WTC11 (cell line): ENCODE measurements around the gene SEZ6L. TPM values are rescaled to one million over a fixed set of nuclear protein-coding genes. Genes with fewer than 3 reads are reported as not detected.

Source experiments
- ATAC-seq: fragments of 200-7000 bp; cut with Tn5 transposase; 2 replicates; pipeline ENCODE4 v1.10.0; 2021; ENCODE audit warnings: mild to moderate bottlenecking, moderate library complexity
- CTCF ChIA-PET: fragments of 300-600 bp; sonication (Branson Sonifier 250); formaldehyde crosslinking; loops from one replicate; lab custom pipeline; 2021; ENCODE audit warnings: antibody characterized with exemption; lab: Charles Lee
- POLR2A ChIA-PET: fragments of 350-600 bp; sonication (Branson Sonifier 250); formaldehyde crosslinking; loops from one replicate; lab custom pipeline; 2021; ENCODE audit warnings: antibody characterized with exemption; lab: Charles Lee
- DNase-seq: peaks from one replicate; pipeline ENCODE4 v3.0.0; 2021; ENCODE audit warnings: low spot score
- H3K27ac Mint-ChIP-seq: 2 replicates; pipeline ENCODE4 v1.8.0; 2021; ENCODE audit warnings: mixed read lengths
- H3K27me3 Mint-ChIP-seq: 2 replicates; pipeline ENCODE4 v1.8.0; 2021; ENCODE audit warnings: low read depth, mild to moderate bottlenecking, moderate library complexity, mixed read lengths
- H3K36me3 Mint-ChIP-seq: 2 replicates; pipeline ENCODE4 v1.8.0; 2021; ENCODE audit warnings: mixed read lengths
- H3K4me1 Mint-ChIP-seq: 2 replicates; pipeline ENCODE4 v1.8.0; 2022; ENCODE audit warnings: mixed read lengths
- H3K4me3 Mint-ChIP-seq: 2 replicates; pipeline ENCODE4 v1.8.0; 2021; ENCODE audit warnings: mild to moderate bottlenecking, moderate library complexity, mixed read lengths
- H3K9me3 Mint-ChIP-seq: 2 replicates; pipeline ENCODE4 v1.8.0; 2021; ENCODE audit warnings: mixed read lengths
- ATF1 ChIP-seq: sonication (generic); formaldehyde crosslinking; IDR thresholded peaks from 2 replicates; pipeline ENCODE4 v1.8.1; 2023; ENCODE audit warnings: mild to moderate bottlenecking, moderate library complexity, missing genetic modification reagents
- CTCF ChIP-seq: fragments of 200-600 bp; IDR thresholded peaks from 2 replicates; pipeline ENCODE4 v1.8.0; 2022; ENCODE audit warnings: antibody characterized with exemption
- E2F1 ChIP-seq: sonication (generic); formaldehyde crosslinking; IDR thresholded peaks from 2 replicates; pipeline ENCODE4 v1.8.0; 2022; ENCODE audit warnings: mild to moderate bottlenecking, missing genetic modification reagents
- EMX1 ChIP-seq: fragments of 250-450 bp; sonication (Bioruptor Pico); IDR thresholded peaks from 2 replicates; pipeline ENCODE4 v1.8.0; 2021; ENCODE audit warnings: mild to moderate bottlenecking
- ESRRA ChIP-seq: sonication (generic); formaldehyde crosslinking; IDR thresholded peaks from 2 replicates; pipeline ENCODE4 v1.8.1; 2022; ENCODE audit warnings: mild to moderate bottlenecking, missing genetic modification reagents, borderline replicate concordance
- HMGXB4 ChIP-seq: sonication (generic); formaldehyde crosslinking; IDR thresholded peaks from 2 replicates; pipeline ENCODE4 v1.8.1; 2023; ENCODE audit warnings: mild to moderate bottlenecking, moderate library complexity, missing genetic modification reagents
- IRF1 ChIP-seq: sonication (generic); formaldehyde crosslinking; IDR thresholded peaks from 2 replicates; pipeline ENCODE4 v1.8.0; 2023; ENCODE audit warnings: missing genetic modification reagents
- IRF2 ChIP-seq: sonication (generic); formaldehyde crosslinking; IDR thresholded peaks from 2 replicates; pipeline ENCODE4 v1.8.0; 2022; ENCODE audit warnings: low read depth, missing genetic modification reagents, borderline replicate concordance
- NR3C1 ChIP-seq: sonication (generic); formaldehyde crosslinking; conservative IDR thresholded peaks from 2 replicates; pipeline ENCODE4 v1.8.1; 2023; ENCODE audit warnings: low read depth, mild to moderate bottlenecking, missing genetic modification reagents
- PRRX2 ChIP-seq: fragments of 250-450 bp; sonication (Bioruptor Pico); IDR thresholded peaks from 2 replicates; pipeline ENCODE4 v1.8.0; 2021; ENCODE audit warnings: mild to moderate bottlenecking
- RORB ChIP-seq: fragments of 250-450 bp; sonication (Bioruptor Pico); IDR thresholded peaks from 2 replicates; pipeline ENCODE4 v1.9.0; 2021; ENCODE audit warnings: mild to moderate bottlenecking
- SMAD3 ChIP-seq: sonication (generic); formaldehyde crosslinking; IDR thresholded peaks from 2 replicates; pipeline ENCODE4 v1.8.0; 2022; ENCODE audit warnings: missing genetic modification reagents, mild to moderate bottlenecking, borderline replicate concordance
- SOX15 ChIP-seq: fragments of 250-450 bp; sonication (Bioruptor Pico); IDR thresholded peaks from 2 replicates; pipeline ENCODE4 v1.9.0; 2021; ENCODE audit warnings: mild to moderate bottlenecking
- TCF7 ChIP-seq: sonication (generic); formaldehyde crosslinking; IDR thresholded peaks from 2 replicates; pipeline ENCODE4 v1.8.0; 2022; ENCODE audit warnings: mild to moderate bottlenecking, low read depth, missing genetic modification reagents, moderate library complexity
- TP53 ChIP-seq: sonication (generic); formaldehyde crosslinking; IDR thresholded peaks from 2 replicates; pipeline ENCODE4 v1.8.1; 2023; ENCODE audit warnings: mild to moderate bottlenecking, missing genetic modification reagents
- ZBTB21 ChIP-seq: sonication (generic); formaldehyde crosslinking; IDR thresholded peaks from 2 replicates; pipeline ENCODE4 v1.8.1; 2023; ENCODE audit warnings: mild to moderate bottlenecking, missing genetic modification reagents, borderline replicate concordance
- ZBTB43 ChIP-seq: sonication (generic); formaldehyde crosslinking; IDR thresholded peaks from 2 replicates; pipeline ENCODE4 v1.8.1; 2023; ENCODE audit warnings: mild to moderate bottlenecking, missing genetic modification reagents
- ZMAT4 ChIP-seq: fragments of 250-450 bp; sonication (Bioruptor Pico); IDR thresholded peaks from 2 replicates; pipeline ENCODE4 v1.9.0; 2021; ENCODE audit warnings: mild to moderate bottlenecking
- ZNF416 ChIP-seq: fragments of 250-450 bp; sonication (Bioruptor Pico); IDR thresholded peaks from 2 replicates; pipeline ENCODE4 v1.9.0; 2021; ENCODE audit warnings: mild to moderate bottlenecking, inconsistent platforms
- ZNF671 ChIP-seq: fragments of 250-450 bp; sonication (Bioruptor Pico); IDR thresholded peaks from 2 replicates; pipeline ENCODE4 v1.8.0; 2021; ENCODE audit warnings: mild to moderate bottlenecking
- ZSCAN18 ChIP-seq: fragments of 250-450 bp; sonication (Bioruptor Pico); IDR thresholded peaks from 2 replicates; pipeline ENCODE4 v2.1.2; 2022; ENCODE audit warnings: mild to moderate bottlenecking, moderate library complexity
- total RNA-seq: library from RNA; stranded (reverse); gene quantifications from 3 replicates; pipeline ENCODE4 v1.2.3, GENCODE V29; 2021

Gene SEZ6L
- total RNA-seq, 1 experiment from 2014 or later: 0.57 TPM

- TF ChIP-seq ZNF416 (CRISPR knock-in tag): no peak
Measured at GRCh38 chr22:26170795-26171580, 1.7 kb downstream of the SEZ6L start (continued).

GRCh38 chr22:26172389-26172990 lies 3.2 kb downstream of the SEZ6L start:
- peaks cover 55% of the 10 kb centered on the region for H3K27me3 Mint-ChIP-seq
- ChIA-PET CTCF (interaction anchor here (0.5 to 5.6 kb wide), 111 partner anchors 9 to 549 kb away, joined by 3 to 150 read pairs (median 4); no protein-coding TSS in a partner anchor), POLR2A (no interaction called here)
- TF ChIP-seq CTCF: peak; percentile 67
- TF ChIP-seq ZNF671: no peak
- H3K27ac Mint-ChIP-seq: no peak overlapping the region
- H3K36me3 Mint-ChIP-seq: no peaks in the 10 kb centered on the region
- H3K4me3 Mint-ChIP-seq: no peak overlapping the region
- ATAC-seq: peak; percentile 44
- peak; percentile 76 for DNase-seq
- H3K4me1 Mint-ChIP-seq: peaks cover 34% of the 10 kb centered on the region
- H3K9me3 Mint-ChIP-seq: no peaks in the 10 kb centered on the region

- POLR2A ChIA-PET: no interaction called here
- no peak overlapping the region for H3K4me3 Mint-ChIP-seq
- TF ChIP-seq SMAD3 (no peak), EMX1 (CRISPR knock-in tag) (no peak), NR3C1 (no peak), SOX15 (CRISPR knock-in tag) (no peak), PRRX2 (CRISPR knock-in tag) (no peak), ZBTB21 (0 out of 2 replicates have a peak, but pooled peaks have one; percentile 28), CTCF (0 out of 2 replicates have a peak, but pooled peaks have one; percentile 22), ATF1 (CRISPR knock-in tag) (no peak), ZMAT4 (CRISPR knock-in tag) (no peak), E2F1 (no peak), ZBTB43 (CRISPR knock-in tag) (no peak), ZSCAN18 (CRISPR knock-in tag) (no peak), TCF7 (CRISPR knock-in tag) (no peak), IRF1 (CRISPR knock-in tag) (no peak), TP53 (CRISPR knock-in tag) (no peak), RORB (no peak), HMGXB4 (CRISPR knock-in tag) (no peak), ZNF671 (no peak), ESRRA (CRISPR knock-in tag) (no peak), IRF2 (CRISPR knock-in tag) (no peak)
Measured at GRCh38 chr22:26174280-26174679, 5.0 kb downstream of the SEZ6L start.

More at GRCh38 chr22:26174280-26174679, 5.0 kb downstream of the SEZ6L start:
- Mint-ChIP-seq H3K27me3 (peaks cover 39% of the 10 kb centered on the region), H3K9me3 (no peaks in the 10 kb centered on the region), H3K4me1 (peaks cover 25% of the 10 kb centered on the region), H3K36me3 (no peaks in the 10 kb centered on the region), H3K27ac (no peak overlapping the region)
- DNase-seq: peak; percentile 74
- CTCF ChIA-PET: interaction anchor here (0.7 to 5.6 kb wide), 11 partner anchors 20 to 271 kb away, joined by 3 to 150 read pairs (median 5); no protein-coding TSS in a partner anchor
- ATAC-seq: peak; percentile 83
